ENCODE results near the gene LZIC. TPM values are rescaled to one million over a fixed set of nuclear protein-coding genes. Genes with fewer than 3 reads are reported as not detected.
"Not testable (repeated sequence)": the region's sequence is repeated elsewhere in the genome, so short reads cannot be mapped to it uniquely, and the experiment has no call there.

The LZIC gene
- total RNA-seq, 1 experiment from 2014 or later, result 37.9 TPM

DNA sequence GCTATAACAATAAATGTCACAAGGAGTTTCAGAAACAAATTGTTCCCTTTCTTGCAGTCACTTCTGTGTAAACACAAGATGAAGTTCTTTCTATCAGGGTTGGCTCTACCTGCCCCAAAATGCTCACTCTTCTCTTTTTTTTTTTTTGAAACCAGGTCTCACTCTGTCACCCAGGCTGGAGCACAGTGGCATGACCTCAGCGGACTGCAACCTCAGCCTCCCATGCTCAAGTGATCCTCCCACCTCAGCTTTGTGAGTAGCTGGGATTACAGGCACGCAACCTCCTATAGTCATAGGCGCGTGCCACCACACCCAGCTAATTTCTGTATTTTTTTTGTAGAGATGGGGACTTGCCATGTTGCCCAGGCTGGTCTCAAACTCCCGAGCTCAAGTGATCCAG is 22.6 kb downstream of the LZIC start:
- no TSS peak for BruUV-seq (replicated peaks)
- Histone ChIP-seq H3K36me3 (ENCODE audit: control insufficient read depth, insufficient read depth, low read length) (no peaks in the 10 kb centered on the region), H3K27ac (ENCODE audit: low read length) (no peak overlapping the region), H3K4me3 (ENCODE audit: low read depth in 2 of 2, low read length in 2 of 2) (no peak overlapping the region), H3K4me1 (ENCODE audit: control insufficient read depth, insufficient read depth, low read length) (no peaks in the 10 kb centered on the region), H3K27me3 (ENCODE audit: control insufficient read depth, insufficient read depth, low read length) (no peaks in the 10 kb centered on the region), H3K9me3 (ENCODE audit: control insufficient read depth, insufficient read depth, low read depth, low read length) (no peaks in the 10 kb centered on the region)
- POLR2A ChIA-PET, result no interaction called here
- no peak for TF ChIP-seq POLR2AphosphoS5 (IDR thresholded peaks at IDR 0.05; ENCODE audit: low read depth, low read length)
- DNase-seq (ENCODE audit: low read depth, low spot score) (no peak), ATAC-seq (no peak)
- intact Hi-C loops (cut with micrococcal nuclease; ENCODE audit: unreplicated experiment), result no loop called here
- in situ Hi-C loops (cut with HindIII; ENCODE audit: low pct_unique_long_range_greater_than_20kb, low sequenced_read_pairs), result no loop called here
- CTCF ChIA-PET, result no interaction called here

DNA sequence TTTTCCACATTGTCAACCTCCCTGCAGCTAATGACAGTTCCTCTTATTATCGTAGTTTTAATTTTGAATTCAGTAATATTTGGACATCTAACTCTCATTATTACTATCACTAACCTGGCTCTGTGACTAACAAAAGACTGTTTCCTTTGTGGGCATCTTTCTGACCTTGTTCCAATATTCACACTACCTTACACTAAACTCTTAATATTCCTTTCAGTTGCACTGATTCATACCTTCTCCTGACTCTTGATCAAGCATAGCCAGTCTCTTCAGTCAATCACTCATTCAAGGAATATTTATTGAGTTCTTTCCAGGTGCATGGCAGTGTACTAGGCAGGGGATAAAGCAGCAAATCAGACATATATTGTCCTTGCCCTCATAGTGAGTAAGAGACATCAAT is 25.3 kb downstream of the LZIC start:
- BruUV-seq (replicated peaks), result no TSS peak
- ATAC-seq (no peak), DNase-seq (ENCODE audit: low read depth, low spot score) (no peak)
- no peak overlapping the region for H3K27ac ChIP-seq (ENCODE audit: low read length)
- in situ Hi-C loops (cut with HindIII; ENCODE audit: low pct_unique_long_range_greater_than_20kb, low sequenced_read_pairs) (no loop called here), intact Hi-C loops (cut with micrococcal nuclease; ENCODE audit: unreplicated experiment) (no loop called here)
- H3K27me3 ChIP-seq (ENCODE audit: control insufficient read depth, insufficient read depth, low read length), result no peaks in the 10 kb centered on the region
- ChIA-PET CTCF (interaction anchor here (0.6 kb wide), 1 partner anchor 68 kb away, joined by 3 read pairs; no protein-coding TSS in a partner anchor), POLR2A (no interaction called here)
- no peak overlapping the region for H3K4me3 ChIP-seq (ENCODE audit: low read depth in 2 of 2, low read length in 2 of 2)
- no peaks in the 10 kb centered on the region for H3K36me3 ChIP-seq (ENCODE audit: control insufficient read depth, insufficient read depth, low read length)
- no peaks in the 10 kb centered on the region for H3K9me3 ChIP-seq (ENCODE audit: control insufficient read depth, insufficient read depth, low read depth, low read length)
- no peaks in the 10 kb centered on the region for H3K4me1 ChIP-seq (ENCODE audit: control insufficient read depth, insufficient read depth, low read length)
- TF ChIP-seq SIN3A (IDR thresholded peaks at IDR 0.05; ENCODE audit: borderline replicate concordance, insufficient read depth, low read depth, low read length) (no peak), POLR2AphosphoS5 (IDR thresholded peaks at IDR 0.05; ENCODE audit: low read depth, low read length) (no peak), TCF7L2 (IDR thresholded peaks at IDR 0.05; ENCODE audit: low read depth, low read length) (no peak)
- TF ChIP-seq, protein P1, sequence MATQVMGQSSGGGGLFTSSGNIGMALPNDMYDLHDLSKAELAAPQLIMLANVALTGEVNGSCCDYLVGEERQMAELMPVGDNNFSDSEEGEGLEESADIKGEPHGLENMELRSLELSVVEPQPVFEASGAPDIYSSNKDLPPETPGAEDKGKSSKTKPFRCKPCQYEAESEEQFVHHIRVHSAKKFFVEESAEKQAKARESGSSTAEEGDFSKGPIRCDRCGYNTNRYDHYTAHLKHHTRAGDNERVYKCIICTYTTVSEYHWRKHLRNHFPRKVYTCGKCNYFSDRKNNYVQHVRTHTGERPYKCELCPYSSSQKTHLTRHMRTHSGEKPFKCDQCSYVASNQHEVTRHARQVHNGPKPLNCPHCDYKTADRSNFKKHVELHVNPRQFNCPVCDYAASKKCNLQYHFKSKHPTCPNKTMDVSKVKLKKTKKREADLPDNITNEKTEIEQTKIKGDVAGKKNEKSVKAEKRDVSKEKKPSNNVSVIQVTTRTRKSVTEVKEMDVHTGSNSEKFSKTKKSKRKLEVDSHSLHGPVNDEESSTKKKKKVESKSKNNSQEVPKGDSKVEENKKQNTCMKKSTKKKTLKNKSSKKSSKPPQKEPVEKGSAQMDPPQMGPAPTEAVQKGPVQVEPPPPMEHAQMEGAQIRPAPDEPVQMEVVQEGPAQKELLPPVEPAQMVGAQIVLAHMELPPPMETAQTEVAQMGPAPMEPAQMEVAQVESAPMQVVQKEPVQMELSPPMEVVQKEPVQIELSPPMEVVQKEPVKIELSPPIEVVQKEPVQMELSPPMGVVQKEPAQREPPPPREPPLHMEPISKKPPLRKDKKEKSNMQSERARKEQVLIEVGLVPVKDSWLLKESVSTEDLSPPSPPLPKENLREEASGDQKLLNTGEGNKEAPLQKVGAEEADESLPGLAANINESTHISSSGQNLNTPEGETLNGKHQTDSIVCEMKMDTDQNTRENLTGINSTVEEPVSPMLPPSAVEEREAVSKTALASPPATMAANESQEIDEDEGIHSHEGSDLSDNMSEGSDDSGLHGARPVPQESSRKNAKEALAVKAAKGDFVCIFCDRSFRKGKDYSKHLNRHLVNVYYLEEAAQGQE (IDR thresholded peaks at IDR 0.05; ENCODE audit: insufficient read depth in 1 of 2, low read depth in 2 of 2, low read length in 1 of 2), result no peak
- TF ChIP-seq, protein P2, sequence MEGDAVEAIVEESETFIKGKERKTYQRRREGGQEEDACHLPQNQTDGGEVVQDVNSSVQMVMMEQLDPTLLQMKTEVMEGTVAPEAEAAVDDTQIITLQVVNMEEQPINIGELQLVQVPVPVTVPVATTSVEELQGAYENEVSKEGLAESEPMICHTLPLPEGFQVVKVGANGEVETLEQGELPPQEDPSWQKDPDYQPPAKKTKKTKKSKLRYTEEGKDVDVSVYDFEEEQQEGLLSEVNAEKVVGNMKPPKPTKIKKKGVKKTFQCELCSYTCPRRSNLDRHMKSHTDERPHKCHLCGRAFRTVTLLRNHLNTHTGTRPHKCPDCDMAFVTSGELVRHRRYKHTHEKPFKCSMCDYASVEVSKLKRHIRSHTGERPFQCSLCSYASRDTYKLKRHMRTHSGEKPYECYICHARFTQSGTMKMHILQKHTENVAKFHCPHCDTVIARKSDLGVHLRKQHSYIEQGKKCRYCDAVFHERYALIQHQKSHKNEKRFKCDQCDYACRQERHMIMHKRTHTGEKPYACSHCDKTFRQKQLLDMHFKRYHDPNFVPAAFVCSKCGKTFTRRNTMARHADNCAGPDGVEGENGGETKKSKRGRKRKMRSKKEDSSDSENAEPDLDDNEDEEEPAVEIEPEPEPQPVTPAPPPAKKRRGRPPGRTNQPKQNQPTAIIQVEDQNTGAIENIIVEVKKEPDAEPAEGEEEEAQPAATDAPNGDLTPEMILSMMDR (IDR thresholded peaks at IDR 0.05), result no peak

DNA sequence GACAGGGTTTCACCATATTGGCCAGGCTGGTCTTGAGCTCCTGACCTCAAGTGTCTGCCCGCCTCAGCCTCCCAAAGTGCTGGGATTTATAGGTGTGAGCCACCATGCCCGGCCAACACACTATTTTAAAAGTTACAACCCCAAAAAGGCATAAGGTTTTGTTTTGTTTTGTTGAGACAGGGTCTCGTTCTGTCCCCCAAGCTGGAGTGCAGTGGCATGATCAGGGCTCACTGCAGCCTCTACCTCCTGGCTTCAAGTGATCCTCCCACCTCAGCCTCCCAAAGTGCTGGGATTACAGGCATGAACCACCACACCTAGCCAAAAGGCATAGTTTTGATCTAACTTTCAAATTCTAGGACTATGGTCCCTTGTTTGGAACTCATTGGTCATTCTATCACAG is 25.7 kb downstream of the LZIC start:
- H3K4me1 ChIP-seq (ENCODE audit: control insufficient read depth, insufficient read depth, low read length); CTCF ChIA-PET; H3K4me3 ChIP-seq (ENCODE audit: low read depth in 2 of 2, low read length in 2 of 2); DNase-seq (ENCODE audit: low read depth, low spot score); ATAC-seq; intact Hi-C loops (cut with micrococcal nuclease; ENCODE audit: unreplicated experiment); H3K9me3 ChIP-seq (ENCODE audit: control insufficient read depth, insufficient read depth, low read depth, low read length); H3K36me3 ChIP-seq (ENCODE audit: control insufficient read depth, insufficient read depth, low read length); BruUV-seq (replicated peaks); in situ Hi-C loops (cut with HindIII; ENCODE audit: low pct_unique_long_range_greater_than_20kb, low sequenced_read_pairs); H3K27ac ChIP-seq (ENCODE audit: low read length); H3K27me3 ChIP-seq (ENCODE audit: control insufficient read depth, insufficient read depth, low read length); POLR2A ChIA-PET: not testable (repeated sequence)

All from Panc1 (cell line).